SH-SY5Y (cell line): ENCODE results near the gene LRP1-AS.

Source experiments
- GATA2 ChIP-seq: IDR thresholded peaks from 2 replicates; pipeline ENCODE4 v1.6.1; 2011; ENCODE audit warnings: mild to moderate bottlenecking, low read depth, low read length
- GATA3 ChIP-seq: IDR thresholded peaks from 2 replicates; pipeline ENCODE4 v1.6.1; 2011; ENCODE audit warnings: low read depth, mild to moderate bottlenecking, low read length, moderate library complexity

LRP1-AS gene

DNA sequence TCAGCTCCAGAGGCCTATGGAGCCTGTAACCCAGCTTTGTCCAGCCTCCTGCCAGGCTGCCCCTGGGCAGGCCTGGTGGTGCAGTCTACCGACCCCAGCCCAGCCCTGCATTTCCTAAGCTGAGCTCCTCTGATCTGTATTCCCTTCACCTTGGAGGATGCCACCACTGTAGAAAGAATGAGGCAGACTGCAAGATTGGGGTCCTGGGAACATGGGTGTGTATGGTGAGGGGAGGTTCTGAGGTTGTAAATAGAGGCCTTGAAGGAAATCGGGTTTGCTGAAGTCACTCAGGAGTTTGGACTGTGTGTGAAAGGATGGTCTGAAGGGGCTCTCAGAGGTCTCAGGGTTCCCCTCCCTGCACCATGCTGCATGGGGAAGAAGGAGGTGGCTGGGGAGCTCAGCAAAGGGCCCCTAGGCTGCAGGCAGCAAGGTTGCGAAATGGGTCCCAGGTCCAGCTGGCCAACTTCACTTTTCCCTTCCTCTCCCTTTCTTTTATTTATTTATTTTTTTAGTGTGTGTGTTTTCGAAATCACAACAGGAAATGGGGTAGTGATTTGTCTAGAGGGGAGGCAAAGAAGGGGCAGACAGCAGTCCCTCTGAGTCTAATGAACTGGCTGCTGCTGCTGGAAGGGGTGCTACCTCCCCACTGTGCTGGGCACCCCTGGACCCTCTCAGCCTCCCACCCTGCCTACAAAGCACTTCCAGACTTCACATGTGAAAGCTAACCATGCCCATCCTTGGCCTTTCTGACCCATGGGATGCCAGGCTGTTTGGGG lies 1.2 kb upstream of the LRP1-AS start:
- no peak for TF ChIP-seq GATA3
- no peak for TF ChIP-seq GATA2

DNA sequence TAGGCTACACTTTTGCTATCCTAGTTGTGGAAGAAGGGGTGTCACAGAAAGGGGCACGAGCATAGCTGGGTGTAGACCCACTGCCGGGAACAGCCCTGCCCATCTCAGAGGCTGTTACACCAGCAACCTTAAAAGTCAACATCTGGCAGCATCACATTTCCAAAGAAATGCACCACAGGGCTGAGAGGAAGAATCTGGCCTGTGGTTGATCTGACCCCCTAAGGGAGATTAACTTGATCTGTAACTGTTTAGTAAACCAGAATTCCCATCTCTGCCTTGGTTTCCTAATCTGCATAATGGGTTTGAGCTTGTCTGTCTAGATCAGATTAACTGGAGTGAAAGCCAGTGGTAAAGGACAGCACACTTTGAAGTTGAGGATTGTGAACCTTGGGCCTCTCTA lies 1.3 kb downstream of the LRP1-AS start:
- TF ChIP-seq GATA2 (no peak), GATA3 (no peak)

DNA sequence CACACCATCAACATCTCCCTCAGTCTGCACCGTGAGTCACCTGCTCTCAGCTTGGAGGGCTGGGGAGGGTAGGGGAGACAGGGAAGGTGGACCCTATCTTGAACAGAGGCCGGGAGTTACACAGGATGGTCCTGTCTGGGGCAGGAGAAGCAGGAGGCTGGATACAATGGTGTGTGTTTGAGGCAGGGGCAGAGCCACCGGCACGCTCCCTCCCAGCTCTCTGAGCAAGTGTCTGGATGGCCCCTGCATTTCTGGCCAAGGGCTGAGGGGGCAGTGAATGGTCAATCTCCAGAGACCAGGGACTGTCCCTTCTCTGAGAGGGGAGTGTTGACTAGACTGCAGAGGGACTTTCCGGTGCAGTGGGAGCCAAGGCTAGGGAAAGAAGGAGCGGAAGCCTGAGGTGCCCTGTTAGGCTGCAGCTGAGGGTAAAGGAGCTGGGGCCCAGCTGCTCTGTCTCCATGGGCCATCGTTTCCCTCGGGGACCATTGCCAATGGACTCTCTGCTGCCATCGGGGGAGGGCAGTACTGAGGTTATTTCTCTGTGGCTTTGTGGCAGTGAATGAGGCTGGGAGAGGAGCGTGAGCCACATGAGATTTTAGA lies 1.9 kb downstream of the LRP1-AS start:
- TF ChIP-seq GATA2, result no peak
- no peak for TF ChIP-seq GATA3

DNA sequence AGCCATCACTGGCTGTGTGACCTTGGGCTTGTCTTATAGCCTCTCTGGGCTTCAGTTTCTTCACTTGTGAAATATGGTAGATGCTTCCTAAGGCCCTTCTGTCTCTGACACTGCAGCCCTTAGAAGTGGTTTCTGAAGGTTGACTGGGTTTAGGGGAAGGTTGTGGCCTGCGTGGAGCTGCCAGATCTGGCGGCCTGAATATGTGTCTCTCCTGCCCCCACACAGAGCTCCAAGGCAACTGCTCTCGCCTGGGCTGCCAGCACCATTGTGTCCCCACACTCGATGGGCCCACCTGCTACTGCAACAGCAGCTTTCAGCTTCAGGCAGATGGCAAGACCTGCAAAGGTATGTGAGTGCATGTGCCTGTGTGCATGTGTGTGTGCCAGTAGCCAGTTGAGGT lies 4.0 kb downstream of the LRP1-AS start:
- no peak for TF ChIP-seq GATA2
- TF ChIP-seq GATA3, result no peak

DNA sequence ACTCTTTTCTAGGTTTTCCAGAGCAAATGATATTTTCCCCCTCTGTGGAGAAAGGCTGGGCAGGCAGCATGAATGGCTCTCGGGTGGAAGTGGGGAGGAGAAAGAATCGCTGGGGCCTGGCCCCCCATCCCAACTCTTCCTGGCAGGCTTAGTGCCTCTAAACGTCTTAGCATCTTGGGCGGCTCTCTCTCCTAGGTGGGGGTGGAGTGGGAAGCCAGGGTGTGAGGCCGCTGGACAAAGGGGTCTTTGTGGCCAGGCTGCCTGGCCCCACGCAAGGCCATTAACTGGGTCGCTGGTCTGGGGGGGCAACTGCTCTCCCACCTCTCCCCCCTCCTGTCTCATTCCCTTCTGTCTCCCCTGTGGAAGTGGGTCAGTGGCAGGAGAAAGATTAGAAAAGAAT lies 4.7 kb downstream of the LRP1-AS start:
- TF ChIP-seq GATA3 (no peak), GATA2 (no peak)

DNA sequence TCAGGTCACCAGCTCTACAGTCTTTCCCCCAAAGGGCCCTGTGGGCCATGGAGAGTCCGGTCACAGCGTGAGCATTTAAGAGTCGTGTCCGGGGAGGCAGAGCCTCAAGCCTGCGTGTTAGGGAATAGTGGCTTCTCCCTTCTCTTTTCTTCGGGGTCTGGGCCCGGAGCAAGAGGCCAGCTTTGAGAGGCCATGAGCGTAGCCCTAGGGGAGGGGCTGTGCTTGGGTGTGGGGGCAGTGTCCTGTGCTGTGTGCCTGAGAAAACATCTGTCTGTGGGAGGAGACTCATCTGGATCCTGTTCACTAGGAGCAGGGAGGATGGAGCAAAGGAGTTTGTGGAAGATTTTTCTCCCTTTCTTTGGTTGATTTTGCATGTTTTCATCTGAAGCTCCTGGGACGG lies 5.3 kb downstream of the LRP1-AS start:
- TF ChIP-seq GATA3 (no peak), GATA2 (no peak)

DNA sequence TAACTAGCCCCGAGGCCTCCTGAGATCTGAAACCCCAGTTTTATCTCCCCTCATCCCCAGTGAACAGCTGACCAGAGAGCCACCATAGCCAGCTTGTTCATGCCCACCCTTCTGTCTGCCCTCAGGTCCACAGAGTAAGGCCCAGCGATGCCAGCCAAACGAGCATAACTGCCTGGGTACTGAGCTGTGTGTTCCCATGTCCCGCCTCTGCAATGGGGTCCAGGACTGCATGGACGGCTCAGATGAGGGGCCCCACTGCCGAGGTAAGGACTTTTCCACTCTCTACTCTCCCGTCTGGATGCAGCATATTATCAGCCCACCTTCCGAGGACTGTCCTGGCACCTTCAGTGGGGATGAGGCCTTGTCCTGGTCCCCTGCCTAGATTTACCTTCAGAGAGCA lies 6.2 kb downstream of the LRP1-AS start:
- TF ChIP-seq GATA3, result no peak
- no peak for TF ChIP-seq GATA2

DNA sequence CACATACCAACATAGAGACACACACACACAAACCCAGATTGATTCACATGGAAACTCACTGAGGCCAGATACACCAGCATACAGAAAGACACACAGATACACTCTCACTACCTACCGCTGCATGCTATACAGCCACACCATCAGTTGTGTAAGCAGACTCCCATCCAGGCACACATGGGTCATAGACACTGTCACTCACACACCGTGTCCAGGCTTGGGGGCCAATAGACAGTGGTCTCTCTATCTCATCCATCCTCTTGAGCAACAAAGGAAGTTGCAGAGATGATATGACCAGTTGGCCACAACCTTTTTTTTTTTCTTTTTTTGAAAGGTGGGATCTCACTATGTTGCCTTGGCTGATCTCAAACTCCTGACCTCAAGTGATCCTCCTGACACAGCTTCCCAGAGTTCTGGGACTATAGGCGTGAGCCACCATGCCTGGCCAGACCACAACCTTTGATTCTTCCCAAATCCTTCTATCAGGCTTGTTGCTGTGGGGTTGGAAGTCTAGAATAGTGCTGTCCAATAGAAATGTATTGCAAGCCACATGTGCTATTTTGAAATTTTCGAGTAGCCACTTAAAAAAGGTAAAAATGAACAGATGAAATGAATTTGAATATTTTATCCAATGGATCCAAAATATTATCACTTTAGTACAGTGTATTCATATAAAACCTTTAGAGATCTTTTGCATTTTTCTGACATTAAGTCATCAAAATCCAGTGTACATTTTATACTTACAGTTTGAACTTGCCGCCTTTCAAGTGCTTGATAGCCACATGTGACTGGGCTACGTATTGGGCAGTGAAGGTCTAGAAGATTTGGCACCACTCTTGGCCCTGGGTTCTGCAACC lies 7.4 kb downstream of the LRP1-AS start:
- no peak for TF ChIP-seq GATA2
- no peak for TF ChIP-seq GATA3

DNA sequence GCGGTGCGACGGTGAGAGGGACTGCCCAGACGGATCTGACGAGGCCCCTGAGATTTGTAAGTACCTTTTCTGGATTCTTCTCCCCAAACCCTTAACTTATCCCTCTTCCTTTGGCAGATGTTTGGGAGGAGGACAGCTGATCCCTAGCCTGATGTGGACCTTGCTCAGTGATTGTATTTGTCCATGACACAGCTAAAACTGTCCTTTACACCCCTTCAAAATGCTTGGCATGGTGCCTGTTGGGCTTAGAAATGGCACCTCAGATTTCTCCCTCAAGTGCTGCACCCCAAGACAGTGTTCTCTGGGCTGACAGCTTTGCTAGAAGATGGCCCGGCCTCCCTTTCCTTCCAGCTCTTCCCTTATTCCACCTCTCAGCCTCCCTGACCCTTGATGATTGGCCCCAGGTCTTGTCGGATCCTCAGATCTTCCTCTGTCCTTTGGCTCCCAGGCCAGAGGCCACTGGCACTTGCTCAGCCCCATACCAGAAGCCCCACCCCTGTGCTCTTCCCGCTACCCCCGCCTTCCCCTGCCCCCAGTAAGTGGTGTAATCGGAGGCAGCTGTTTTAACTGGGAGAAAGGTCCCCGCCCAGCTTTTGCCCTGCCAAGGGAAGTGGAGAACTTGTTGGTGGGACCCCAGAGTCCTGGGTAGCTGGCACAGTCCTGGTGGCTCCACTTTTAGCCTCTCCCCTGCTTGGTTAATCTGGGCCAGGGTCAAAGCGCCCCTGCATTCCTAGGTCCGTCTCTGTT lies 8.7 kb downstream of the LRP1-AS start:
- TF ChIP-seq GATA3, result no peak
- no peak for TF ChIP-seq GATA2

DNA sequence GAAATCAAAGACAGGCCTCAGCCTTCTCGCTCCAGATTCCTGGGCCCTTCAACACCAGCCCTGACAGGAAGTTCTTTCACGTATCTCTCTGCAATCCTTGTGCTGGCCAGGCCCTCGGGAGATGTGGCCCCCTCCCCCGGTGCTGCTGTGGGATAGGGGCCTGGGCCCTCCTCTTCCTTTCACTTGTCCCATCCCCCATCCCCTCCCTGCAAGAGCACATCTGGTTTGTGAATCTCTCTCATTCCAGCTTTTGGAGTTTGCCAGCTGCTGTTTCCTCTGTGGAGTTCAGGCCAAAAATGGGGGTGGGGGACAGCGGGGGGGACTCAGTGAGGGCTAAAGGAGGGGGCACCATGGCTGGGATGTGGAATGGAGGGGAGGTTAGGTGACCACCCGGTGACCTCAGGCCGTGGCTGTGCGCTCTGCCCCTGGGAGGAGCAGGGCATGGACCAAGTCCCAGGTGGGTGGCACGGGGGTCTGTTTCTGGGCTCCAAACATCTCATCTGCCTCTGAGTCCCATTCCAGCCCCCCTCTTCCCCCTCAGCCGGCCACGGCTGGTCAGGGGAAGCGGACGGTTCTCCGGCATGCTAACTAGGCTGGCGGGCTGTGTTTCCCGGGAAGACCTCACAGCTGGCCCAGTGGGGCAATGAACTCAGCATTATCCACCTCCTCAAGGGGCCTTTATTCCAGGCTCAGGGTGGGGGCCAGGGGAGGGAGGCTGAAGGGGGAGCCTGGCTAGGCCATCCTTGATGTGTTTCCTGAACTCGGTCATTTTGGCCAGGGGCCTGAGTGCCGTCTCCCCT lies 11.7 kb downstream of the LRP1-AS start:
- TF ChIP-seq GATA3 (no peak), GATA2 (no peak)

DNA sequence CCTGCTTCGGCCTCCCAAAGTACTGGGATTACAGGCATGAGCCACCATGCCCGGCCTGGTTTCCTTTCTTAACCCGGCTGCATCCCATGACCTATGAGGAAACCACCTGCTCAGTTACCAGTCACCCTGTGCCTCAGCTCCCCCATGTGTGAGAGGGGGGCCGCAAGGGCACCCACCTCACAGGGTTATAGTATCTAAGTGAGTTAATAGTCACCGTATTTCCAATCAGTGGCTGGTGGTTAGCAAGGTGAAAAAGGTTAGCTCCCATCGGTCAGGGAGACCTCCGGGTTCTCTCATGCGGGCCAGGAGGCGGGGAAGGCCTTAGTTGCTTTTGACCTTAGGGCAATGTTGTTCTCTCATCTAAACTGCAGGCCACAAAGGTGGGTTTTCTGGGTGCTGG lies 12.5 kb downstream of the LRP1-AS start:
- no peak for TF ChIP-seq GATA2
- TF ChIP-seq GATA3, result no peak

DNA sequence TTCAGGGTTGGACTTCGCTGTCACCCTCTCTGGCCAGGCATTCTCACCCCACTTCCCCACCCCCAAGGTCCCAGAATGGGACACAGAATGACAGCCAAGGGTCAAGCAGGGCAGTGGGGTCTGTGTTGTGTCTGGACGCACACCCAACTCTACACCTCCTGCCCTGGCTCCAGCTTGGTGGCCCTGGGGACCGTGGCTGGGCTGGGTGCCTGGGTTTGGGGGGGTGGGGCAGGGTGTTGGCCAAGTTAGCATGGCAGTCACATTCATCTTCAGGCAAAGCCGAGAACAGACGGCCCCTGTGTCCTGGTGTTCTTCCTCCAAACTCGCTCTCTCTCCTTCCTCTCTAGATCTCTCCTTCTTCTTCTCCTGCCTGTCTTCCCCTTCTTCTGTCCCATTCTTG lies 13.5 kb downstream of the LRP1-AS start:
- no peak for TF ChIP-seq GATA2
- TF ChIP-seq GATA3, result no peak

DNA sequence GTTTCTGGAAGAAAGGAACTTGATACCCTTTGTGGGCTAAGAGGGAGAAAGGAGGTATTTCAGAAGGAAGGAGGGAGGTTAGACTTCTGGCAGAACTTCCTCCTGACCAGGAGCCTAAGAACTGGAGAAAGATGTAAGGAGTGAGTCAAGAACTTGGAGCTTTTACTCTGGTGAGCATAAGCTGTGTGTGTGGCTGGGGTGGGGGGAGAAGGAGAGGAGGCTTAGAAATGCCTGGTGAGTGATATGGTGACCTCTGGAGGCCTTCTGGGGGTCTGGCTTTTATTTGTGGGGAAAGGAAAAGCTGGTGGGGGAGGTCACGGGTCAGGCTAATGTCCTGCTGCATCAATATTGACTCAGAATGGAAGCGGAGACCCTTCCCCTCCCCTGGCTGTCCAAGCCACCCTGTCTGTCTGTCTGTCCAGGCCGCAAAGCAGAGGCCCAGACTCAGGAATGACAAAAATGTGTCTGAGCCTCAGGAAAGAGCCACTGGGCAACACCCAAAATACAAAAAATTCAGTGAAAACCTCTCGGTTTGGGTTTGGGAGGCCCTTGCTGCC lies 14.3 kb downstream of the LRP1-AS start:
- TF ChIP-seq GATA3, result no peak
- no peak for TF ChIP-seq GATA2
